ENCODE results near the gene MYOD1. TPM values are rescaled to one million over a fixed set of nuclear protein-coding genes. Genes with fewer than 3 reads are reported as not detected.
A peak's percentile ranks its signal among the peaks of the same experiment; 100 is the strongest.

Gene MYOD1
- polyA plus RNA-seq, 10 donors, result 38.1 to 64.4 (median 45.8) TPM

DNA sequence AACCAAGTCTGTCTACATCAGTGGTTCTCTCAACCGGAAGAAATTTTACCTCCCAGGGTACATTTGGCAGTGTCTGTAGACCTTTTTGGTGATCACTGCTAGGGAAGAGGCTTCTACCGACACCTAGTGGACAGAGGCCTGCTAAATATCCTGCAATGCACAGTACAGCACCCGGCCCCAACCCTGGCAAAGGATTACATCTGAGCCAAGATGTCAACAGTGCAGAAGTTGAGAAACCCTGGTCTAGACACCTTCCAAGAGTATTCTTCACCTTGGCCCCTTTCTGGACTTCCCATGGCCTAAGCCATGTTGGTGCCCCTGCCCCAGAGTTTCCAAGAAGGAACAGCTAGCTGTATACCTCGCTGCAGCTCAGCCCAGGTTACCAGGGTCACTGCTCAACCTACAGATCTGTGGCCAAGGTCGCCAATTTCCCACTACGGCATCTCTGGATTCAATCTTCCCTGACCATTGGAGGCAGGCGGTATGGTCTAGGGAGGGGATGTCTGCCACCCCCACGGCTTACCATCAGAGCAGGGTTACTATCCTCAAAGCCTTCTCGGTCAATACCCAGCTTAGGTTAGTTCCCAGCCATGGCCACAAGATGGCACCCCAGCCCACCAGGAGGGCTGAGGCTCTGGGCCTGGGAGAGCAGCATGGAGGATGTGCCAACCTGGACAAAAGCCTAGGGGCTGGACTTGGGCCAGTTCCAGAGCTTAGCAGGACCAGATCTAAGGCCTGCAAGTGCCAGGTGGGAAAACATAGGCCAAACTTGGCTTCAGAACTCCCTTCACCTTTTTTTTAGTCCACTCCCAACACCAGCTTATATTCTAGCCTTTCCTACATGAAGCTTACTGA lies 11.5 kb downstream of the MYOD1 start:
- peak; percentile 71 to 84 (median 83) for DNase-seq

DNA sequence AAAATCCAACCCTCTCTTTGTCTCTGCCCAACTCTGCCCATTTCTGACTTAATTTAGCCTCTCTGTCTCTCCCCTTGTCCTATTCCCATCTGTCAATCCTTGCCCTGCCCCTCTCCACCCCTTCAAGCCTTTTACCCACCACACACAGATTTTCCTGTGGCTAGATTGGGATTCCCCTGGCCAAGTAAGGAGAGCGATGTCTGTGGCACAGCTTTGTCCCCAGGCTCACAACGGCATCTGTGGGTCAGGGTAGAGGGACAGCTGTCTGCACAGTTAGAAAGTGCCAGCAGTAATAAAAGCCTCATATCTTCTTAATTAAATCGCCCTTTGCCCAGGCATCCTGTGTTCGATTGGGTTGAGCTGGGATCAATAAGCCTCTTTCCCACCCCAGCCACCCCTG lies 13.9 kb downstream of the MYOD1 start:
- DNase-seq, result no peak

DNA sequence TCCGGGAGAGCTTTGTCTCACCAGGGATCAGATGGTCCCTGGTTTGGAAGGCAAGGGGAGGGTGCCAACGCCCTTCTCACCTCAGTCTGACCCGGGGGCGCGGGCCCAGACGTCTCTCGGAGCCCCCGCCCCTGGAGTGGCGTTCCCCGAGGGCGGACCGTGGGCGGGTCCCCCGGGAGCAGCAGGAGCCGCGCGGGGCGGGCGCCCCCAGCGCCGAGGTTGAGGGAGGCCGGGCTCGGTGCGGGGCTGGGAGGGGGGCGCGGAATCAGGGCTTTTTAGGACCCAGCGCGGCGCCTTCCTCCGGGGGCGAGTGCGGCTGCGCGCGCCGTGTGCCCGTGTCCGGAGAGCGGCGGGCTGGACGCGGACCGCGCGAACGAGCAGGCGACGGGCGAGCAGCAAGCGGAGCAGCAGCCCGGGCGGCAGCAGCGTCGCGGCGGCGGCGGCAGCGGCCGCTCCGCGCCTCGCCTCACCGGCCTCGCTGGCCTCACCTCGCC lies 15.1 kb downstream of the MYOD1 start, which contains the start of gene KCNC1:
KCNC1 (plus strand) TSS at position 364 of the 494 bp plus-strand sequence. CDS start 1,222 bp downstream, outside the sequence.
- DNase-seq, result peak in 1 of 3 donors; percentile 62

DNA sequence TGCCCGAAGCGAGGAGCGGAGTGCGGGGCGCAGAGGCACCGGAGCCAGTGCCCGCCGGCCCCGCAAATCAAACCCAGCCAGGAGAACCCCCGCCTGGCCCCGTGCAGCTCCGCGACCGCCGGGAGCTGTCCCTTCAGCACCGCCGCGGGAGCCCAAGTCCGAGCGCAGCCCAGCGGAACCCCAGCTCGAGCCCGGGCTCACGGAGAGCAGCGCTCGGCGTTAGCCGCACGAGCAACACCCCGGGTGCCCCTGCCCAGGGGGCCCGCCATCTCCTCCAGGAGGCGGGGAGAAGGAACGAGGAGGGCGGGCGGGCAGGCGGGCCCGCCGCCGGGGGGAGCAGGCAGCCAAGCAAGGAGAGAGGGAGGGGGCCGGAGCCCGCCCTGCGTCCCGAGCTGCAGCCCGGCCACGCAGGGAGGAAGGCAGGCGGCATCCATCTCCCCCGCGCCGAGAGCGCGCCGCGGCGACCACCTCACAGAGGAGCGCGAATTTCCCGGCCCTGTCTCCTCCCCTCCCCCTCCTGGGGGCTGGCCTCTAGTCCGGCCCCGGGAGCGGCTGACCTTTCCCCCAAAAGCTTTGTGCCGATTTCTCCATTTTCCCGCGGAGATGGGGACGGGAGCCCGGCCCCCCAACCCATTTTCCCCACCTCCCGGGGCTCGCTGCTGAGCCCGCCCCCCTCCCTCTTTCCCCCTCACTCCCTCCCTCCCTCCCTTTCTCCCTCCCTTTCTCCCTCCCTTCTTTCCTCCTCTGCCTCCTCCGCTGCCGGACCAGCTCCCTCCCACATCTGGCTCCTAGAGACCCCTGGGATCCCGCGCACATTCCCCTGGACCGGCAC lies 15.8 kb downstream of the MYOD1 start:
- DNase-seq, result peak; percentile 74 to 92 (median 88)

DNA sequence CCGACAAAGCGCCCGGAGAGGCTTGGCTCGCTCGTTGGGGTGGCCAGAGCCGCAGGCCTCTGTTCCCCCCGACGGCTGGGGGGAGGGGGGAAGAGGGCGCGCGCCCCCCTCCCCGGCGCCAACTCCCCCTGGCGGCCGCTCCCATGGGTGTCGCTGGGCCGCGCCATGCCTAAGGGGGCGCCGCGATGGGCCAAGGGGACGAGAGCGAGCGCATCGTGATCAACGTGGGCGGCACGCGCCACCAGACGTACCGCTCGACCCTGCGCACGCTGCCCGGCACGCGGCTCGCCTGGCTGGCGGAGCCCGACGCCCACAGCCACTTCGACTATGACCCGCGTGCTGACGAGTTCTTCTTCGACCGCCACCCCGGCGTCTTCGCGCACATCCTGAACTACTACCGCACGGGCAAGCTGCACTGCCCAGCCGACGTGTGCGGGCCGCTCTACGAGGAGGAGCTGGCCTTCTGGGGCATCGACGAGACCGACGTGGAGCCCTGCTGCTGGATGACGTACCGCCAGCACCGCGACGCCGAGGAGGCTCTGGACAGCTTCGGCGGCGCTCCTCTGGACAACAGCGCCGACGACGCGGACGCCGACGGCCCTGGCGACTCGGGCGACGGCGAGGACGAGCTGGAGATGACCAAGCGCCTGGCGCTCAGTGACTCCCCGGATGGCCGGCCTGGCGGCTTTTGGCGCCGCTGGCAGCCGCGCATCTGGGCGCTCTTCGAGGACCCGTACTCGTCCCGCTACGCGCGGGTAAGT lies 16.6 kb downstream of the MYOD1 start:
- peak in 1 of 3 donors; percentile 31 for DNase-seq

DNA sequence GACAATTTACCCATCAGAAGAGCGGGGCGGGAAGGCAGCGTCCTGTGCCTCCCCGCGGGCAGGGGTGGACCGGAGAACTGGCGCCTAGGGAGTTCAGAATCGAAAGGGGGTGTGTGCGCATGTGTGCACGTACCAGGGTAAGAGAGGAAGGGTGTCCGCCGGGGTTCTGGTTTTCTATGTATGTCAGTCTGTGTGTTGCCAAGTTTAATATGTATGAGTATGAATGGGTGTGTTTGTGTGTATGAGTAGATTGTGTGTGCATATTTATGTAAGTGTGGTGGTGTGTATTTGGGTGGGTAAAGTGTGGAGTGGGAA lies 17.2 kb downstream of the MYOD1 start:
- DNase-seq, result no peak

DNA sequence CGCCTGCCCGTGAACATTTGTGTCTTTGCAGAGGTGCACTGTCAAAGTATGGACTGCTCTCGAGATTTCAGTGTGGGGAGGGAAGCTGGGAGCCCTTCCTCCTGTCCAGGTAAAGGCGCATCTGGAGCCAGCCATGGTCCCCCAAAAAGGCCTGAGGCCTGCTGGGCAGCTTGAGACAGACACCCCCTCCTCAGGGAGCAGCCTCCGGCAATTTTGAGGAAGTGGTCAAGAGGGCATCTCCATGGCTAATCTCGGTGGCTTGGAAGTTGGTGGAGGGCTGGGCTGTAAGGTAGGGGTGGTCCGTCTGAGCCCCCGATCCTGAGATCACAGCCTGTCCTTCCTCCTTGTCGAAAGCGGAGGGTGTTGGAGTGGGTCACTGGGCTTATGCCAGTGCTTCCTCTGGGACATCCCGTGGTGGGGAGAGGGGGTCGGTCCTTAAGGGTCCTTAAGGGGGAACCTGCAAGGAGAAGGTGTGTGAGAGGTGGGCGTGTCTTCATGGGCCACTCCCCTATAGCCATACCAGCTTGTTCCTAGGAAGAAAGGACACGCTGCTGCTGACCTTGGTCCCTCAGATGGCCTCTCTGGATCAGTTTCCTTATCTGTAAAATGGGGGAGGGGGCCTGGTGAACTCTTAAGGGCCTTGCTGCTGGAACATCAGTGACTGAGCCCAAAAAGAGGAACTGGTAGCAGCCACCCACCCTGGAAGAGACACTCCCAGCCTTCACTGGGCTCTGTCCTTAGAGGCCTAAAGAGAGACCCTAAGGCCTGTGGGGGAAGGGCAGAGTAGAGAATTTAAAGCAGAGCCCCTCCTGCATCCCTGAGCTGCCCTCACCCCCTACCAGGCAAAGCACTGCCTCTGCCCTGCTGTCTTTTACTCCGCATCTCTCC lies 17.8 kb downstream of the MYOD1 start:
- DNase-seq, result no peak

DNA sequence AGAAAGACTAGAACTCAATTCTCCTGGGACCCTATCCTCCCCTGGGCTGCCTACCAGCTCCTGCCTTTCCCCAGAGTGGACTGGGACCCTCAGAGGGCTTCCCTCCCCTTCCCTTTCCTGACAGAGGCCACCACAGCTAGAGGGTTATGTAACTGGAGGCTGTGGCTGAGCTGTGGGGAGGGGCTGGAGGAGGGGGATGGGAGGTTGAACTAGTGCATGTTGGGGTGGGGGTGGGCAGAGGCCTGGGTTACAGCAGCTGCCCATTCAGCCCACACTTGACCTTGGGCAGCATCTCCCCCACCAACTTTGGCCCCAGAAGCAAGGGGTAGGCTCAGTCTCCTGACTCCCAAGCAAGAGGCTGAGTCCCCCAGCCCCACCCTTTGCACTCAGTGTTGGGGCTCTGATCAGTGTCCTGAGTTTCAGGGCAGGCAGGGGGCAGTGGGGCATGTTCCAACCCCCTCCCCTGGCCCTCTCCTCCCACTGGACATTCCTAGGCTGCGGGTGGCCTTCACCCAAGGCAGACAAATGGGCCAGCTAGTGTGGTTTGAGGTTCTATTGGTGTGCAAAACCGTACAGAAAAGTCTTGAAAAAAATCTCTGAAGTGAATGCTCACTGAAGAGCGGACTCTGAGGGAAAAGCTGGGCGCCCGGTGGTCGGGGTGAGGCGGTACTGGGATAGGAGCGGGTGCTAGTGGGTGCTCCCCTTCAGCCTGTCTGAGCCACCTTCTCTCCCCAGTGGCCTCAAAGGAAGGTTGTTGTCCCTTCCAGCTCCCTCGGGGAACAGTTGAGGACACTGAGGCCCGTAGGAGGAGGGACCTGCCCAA lies 19.0 kb downstream of the MYOD1 start:
- DNase-seq, result no peak

DNA sequence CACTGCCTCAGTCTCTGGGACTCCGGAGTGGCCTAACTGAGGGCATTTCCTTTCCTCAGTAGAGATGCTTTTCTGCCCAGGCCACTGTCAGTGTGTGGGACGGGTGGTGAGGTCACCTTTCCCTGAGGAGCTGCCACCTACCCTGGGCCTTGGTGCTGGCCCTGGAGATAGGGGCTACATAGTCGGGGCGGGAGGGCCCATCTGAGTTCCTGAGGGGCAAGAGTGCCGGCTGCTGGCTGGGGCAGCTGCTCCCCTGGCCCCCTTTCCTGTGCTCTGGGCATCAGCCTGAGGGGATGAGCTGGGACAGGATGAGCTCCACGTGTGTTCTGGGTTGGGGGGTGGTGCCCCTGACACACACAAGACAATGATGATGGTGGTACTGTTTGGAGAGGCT lies 20.6 kb downstream of the MYOD1 start:
- no peak for DNase-seq

DNA sequence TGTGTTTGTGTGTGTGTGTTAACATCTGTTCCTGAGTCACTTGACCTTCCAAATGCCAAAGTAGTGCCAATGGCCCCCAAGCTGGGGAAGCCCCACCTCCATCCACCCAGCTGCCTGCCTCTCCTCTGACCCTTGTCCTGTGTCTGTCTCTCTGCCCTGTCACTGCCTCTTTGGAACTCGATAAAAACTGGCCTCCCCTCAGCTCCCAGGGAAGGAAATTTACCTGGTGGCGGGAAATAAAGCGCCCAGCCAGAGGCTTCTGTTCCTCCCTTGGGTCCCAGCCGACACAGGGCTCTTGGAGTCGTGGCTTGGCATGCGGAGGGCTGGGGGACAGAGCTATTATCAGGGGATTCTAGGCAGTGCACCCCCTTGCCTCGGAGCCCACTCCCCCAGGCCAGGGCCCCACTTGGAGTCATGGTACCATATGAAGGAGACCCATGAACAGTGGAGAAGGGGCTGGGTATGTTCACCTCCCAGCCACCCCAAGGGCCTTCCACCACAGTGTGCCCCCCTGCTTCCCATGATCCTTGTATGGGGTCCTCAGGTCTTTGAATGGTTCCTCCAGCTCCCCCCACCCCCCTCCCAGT lies 21.4 kb downstream of the MYOD1 start:
- no peak for DNase-seq

DNA sequence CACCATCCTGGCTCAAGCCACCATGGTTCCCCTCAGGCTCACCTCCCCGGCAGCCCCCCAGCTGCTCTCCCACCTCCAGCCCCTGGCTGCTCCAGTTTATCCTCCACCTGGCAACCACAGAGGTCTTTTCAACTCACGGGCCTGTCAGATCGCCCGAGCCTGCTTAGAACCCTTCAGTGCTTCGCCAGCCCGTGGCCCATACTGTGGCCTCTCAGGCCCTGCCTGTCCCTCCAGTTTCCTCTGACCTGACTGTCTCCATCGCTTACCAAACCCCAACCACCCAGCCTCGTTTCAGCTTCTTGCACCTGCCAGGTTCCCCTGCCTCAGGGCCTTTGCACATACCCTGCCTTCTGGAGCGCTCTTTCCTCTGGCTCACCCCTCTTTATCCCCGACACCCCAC lies 22.1 kb downstream of the MYOD1 start:
- no peak for DNase-seq

DNA sequence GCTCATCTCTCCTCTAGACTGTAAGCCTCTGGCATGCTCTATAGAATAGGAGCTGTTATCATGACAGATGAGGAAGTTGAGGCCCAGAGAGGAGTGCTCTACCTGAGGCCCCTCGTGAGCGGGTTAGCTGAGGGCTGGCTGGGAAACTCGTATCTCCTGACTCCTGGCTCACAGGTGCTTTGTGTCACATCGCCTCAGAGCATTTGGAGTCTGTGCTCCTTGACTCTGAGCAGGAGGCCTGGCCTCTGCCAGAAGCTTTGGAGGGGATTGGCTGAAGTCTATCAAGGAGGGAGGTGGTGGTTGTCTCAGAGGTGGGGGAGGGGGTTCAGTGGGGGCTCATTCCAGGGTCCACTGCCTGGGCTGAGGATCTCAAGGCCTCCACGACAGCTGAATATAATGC lies 22.6 kb downstream of the MYOD1 start:
- DNase-seq, result no peak

DNA sequence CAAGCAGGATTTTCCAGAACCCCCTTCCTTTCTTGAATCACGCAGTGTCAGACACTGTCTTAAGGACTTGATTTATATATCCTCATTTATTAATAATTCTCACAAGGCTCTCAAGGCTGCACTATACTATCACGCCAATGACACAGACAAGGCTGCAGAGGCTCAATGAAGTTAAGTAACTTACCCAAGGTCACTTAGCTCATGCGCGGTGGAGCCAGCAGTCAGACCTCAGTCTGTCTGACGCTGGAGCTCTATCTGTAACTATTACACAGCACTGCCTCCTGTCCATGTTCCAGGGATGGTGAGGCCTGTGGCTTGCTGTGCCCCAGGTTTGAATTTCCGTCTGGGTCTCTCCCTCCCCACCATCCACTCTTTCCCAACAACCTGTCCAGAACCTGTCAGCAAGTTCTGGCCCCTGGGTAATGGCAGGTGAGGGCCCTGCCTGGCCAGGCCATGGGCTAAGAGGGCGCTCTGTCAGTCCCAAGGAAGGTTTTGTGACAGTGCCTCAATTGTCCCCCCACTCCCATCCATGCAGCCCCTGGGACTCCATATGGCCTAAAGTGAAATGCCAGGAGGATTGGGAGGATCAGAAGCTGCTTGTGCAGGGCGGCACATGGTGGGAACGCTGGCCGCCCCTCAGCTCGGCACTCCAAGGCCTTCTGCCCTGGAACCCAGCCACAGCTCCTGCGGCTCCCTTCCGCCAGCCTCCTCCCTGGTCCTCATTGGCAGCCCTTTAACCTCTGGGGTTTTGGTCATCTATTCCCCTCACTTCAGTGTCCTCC lies 23.8 kb downstream of the MYOD1 start:
- no peak for DNase-seq

DNA sequence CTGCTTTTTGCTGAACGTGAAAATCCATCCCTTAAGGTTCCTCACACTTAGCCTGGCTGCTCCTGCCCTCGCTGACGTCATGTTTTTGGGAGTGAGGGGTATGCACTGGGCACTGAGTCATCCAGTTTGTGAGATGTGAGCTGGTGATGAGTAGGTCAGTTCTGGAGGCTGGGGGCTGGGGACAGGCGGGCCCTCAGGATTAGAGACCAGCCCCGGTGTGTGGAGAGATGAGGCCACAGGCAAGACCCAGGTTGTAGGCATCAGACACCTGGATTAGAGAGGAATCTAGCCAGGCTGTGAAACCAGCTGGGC lies 24.4 kb downstream of the MYOD1 start:
- DNase-seq, result no peak

DNA sequence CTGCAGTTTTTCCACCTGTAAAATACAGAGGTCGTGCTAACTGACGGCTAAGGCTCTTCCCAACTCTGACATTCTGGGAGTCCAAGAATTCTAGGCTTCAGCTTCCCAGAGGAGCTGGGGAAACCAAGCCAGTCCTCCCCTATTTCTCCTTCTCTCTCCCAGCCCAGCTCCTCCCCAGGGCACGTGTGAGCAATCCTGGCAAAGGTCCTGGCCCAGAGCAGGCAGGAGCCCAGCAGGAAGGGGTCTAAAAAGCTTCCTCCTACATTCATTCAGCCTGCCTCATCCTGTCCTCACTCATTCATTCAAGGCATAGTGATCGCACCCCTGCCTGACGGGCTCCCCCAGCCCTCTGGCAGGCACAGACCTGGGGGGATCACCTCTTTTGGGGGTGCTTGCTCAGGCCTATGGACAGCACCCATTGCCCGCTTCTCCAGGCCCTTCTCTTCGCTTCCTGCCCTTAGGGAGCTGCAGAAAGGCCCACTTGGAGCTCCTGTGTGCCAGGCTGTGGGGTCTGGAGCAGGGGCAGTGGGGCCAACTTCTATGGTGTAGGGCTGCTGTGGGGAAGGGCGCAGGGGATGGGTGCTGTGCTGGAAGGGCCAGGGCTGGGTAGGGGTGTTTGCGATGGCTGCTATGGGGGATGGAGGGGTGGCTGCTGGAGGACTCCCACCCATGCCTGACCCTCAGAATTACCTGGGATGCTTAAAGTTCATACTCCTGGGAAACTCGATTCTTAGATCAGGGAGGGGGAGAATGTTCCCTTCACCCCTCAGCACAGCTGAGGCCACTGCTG lies 25.0 kb downstream of the MYOD1 start:
- no peak for DNase-seq

DNA sequence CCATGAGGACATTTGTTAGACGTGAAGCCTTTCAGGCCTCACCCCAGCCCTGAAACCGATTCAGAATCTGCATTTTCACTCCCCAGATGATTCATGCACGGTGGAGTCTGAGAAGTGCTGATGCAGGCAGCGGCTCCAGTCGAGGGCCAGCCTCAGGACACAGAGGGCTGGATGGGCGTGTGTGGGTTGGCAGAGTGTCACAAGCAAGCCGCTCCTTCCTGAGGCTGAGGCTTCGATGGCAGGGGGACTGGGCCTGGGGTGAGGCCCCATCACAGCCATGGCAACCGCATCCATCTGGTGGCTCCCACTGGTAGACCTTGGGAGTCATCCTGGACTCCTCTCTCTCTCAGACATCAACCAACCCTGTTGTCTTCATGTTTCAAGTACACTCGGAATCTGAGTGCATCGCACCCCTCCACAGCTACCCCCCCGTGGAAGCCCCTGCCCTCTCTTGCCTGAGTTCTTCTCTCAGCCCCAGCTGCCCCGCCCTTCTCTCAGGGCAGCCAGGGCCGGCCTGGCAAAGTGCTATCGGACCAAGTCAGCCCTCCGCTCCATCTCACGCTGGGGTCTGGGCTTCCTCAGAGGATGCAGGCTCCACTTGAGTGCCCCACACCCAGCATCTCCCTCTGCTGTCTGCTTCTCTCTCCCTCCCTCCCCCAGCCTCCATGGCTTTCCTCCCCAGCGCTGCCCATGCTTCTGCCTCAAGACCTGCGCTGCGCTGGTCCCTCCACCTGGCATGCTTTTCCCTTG lies 25.8 kb downstream of the MYOD1 start:
- DNase-seq, result no peak

DNA sequence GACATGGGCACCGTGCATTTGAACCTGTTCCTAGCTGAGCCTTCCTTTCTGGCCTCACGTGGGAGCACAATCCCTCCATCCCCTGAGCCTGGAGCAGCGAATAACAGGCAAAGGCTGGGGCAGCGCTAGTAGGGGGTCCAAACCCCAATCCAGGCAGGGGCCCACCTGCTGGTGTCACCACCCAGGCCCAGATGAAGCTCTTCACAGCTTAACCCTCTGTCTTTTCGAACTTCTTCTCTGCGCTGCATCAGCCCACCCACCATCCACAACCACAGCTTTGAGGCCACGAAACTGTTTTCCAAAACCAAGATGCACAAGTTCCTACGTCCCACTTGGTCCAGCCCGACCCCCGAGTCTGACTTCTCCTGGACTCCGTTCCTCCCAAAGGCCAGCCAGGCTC lies 26.7 kb downstream of the MYOD1 start:
- DNase-seq, result no peak
